Osteocyte (in vitro differentiated cells): ENCODE data around the gene PXMP4. TPM values are rescaled to one million over a fixed set of nuclear protein-coding genes. Genes with fewer than 3 reads are reported as not detected.

Experiments used
- DNase-seq: peaks from one replicate; pipeline ENCODE4 v3.0.0; 2021; ENCODE audit warnings: mixed read lengths; ENCODE audit not compliant: unreplicated experiment; ENCODE audit errors: extremely low spot score
- H3K27ac Mint-ChIP-seq: one replicate; pipeline ENCODE4 v1.8.0; 2021; ENCODE audit warnings: mild to moderate bottlenecking, mixed read lengths; ENCODE audit not compliant: unreplicated experiment
- H3K27me3 Mint-ChIP-seq: one replicate; pipeline ENCODE4 v1.8.0; 2021; ENCODE audit warnings: mixed read lengths; ENCODE audit not compliant: unreplicated experiment
- H3K36me3 Mint-ChIP-seq: one replicate; pipeline ENCODE4 v1.8.0; 2021; ENCODE audit warnings: mixed read lengths; ENCODE audit not compliant: unreplicated experiment
- H3K4me1 Mint-ChIP-seq: one replicate; pipeline ENCODE4 v1.8.0; 2021; ENCODE audit warnings: mixed read lengths; ENCODE audit not compliant: unreplicated experiment
- H3K4me3 Mint-ChIP-seq: one replicate; pipeline ENCODE4 v1.8.0; 2021; ENCODE audit warnings: mild to moderate bottlenecking, moderate library complexity, mixed read lengths; ENCODE audit not compliant: unreplicated experiment
- H3K9me3 Mint-ChIP-seq: one replicate; pipeline ENCODE4 v1.8.0; 2021; ENCODE audit warnings: mixed read lengths; ENCODE audit not compliant: unreplicated experiment
- total RNA-seq: library from RNA; stranded (reverse); gene quantifications from 2 replicates; pipeline ENCODE4 v1.2.1, GENCODE V29; 2021
- TF ChIP-seq, protein P1 (sequence below): fragments of 200-600 bp; sonication (generic); IDR thresholded peaks from 2 replicates; pipeline ENCODE4 v1.5.0; 2021; ENCODE audit warnings: antibody characterized with exemption, mild to moderate bottlenecking, moderate library complexity

The PXMP4 gene
- total RNA-seq, 1 donor from 2014 or later, result 3.4 TPM

DNA sequence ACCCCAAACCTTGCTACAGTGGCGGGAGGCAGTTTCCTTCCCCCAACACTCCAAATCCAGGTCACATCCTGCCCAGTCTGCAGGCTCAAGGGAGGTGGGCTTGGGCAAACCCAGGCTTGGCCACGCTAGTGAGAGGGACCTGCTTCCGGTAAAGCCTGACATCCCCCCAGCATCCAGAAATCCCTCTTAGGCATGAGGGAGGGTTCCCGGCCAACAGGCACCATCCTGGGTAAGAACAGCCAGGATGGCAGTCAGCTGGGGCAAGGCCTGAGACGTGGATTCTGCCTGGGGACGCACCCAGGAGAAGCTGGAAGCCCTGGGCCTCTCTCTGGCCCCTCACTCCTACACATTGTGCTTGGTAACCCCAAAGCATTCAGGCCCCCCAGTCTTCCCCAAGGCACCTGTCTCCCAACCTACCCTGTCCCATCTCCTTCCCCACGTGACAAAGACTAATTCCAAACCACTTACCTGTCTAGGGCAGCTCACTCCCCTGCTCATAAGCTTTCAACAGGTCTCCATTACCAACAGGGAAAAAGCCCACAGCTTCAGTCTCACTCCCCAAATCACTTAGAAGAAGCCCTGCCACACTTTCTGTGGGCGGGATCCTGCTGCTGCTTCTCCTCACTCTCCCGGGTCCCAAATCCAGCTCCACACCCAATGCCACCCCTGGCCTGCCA is 55.9 kb downstream of the PXMP4 start:
- Mint-ChIP-seq H3K36me3 (no peaks in the 10 kb centered on the region), H3K4me3 (peak overlapping the region; percentile 84), H3K4me1 (peaks cover 20% of the 10 kb centered on the region), H3K27ac (peak overlapping the region; percentile 83), H3K27me3 (no peaks in the 10 kb centered on the region), H3K9me3 (no peaks in the 10 kb centered on the region)
- no peak for DNase-seq
- TF ChIP-seq, protein P1, sequence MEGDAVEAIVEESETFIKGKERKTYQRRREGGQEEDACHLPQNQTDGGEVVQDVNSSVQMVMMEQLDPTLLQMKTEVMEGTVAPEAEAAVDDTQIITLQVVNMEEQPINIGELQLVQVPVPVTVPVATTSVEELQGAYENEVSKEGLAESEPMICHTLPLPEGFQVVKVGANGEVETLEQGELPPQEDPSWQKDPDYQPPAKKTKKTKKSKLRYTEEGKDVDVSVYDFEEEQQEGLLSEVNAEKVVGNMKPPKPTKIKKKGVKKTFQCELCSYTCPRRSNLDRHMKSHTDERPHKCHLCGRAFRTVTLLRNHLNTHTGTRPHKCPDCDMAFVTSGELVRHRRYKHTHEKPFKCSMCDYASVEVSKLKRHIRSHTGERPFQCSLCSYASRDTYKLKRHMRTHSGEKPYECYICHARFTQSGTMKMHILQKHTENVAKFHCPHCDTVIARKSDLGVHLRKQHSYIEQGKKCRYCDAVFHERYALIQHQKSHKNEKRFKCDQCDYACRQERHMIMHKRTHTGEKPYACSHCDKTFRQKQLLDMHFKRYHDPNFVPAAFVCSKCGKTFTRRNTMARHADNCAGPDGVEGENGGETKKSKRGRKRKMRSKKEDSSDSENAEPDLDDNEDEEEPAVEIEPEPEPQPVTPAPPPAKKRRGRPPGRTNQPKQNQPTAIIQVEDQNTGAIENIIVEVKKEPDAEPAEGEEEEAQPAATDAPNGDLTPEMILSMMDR, result no peak

DNA sequence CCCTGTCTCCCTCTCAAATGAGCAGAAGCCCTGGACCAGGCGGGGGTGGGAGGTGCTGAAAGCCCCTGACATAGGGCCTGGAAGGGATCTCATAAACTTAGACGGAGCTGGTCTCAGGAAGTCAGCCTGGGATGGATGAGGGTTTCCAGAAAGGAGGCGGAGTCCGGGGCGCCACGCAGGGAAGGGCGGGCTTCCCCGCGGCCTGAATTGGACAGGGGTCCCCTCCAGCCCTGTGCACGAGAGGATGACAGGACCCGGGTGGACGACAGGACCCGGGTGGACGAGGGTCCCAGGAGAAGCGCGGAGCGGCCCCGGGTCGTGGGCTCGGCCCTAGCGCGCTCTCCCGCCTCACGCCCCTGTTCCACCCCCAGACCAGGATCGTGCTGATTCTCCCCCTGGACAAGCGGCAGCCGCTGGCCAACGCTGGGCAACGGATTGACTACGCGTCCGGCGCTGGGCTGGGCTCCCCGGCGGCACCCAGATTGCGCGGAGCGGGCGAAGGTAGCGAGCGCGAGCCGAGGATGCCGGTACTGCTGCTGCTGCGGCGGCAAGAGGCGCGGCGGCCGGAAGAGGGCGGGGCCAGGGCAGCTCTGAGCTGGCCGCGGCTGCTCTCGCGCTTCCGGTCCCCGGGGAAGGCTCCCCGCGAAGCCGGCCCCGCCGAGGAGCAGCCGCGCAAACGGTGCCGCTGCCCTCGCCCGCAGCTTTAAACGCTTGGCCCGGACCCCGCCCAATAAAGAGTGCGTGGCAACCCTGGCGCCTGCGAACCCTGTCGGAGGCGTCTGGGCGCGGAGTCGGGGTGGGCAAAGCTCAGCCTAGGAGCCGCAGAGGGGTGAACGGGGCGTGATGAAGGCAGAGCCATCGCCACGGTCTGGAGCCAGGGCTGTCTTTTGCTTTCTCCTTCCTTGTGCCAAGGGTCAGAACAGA is 56.7 kb downstream of the PXMP4 start:
- peak overlapping the region; percentile 84 for H3K4me3 Mint-ChIP-seq

DNA sequence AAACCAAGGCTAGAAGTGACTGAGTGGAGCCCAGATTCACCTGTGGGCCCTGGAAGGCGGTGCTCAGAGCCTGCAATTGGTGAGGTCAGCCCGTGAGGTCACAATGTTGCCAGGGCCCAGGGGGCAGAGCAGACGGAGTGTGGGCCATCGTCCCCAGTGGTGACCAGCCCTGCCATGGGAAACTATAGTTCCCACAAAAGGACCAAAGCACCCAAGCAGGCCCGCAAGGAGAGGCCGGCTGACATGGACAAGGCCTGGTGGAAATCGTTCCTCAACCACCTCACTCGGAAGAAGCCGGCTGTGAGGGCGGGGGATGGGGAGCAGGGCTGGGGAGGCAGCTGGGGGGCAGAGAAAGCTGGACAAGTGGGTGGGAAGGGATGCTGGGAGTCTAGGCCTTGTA is 57.9 kb downstream of the PXMP4 start, which contains the start of gene C20orf144:
Gene C20orf144 (plus strand): TSS at position 156 of the 400 bp plus-strand sequence. CDS start 19 bp downstream, at position 175.
- H3K27me3 Mint-ChIP-seq, result no peaks in the 10 kb centered on the region
- DNase-seq, result no peak
- H3K4me3 Mint-ChIP-seq, result peak within 1 kb of the TSS; percentile 84

More for the DNA sequence above, 56.7 kb downstream of the PXMP4 start:
- TF ChIP-seq, protein P1, result no peak
- peaks cover 20% of the 10 kb centered on the region for H3K4me1 Mint-ChIP-seq
- H3K27me3 Mint-ChIP-seq, result no peaks in the 10 kb centered on the region
- no peaks in the 10 kb centered on the region for H3K9me3 Mint-ChIP-seq
- peaks cover 2% of the 10 kb centered on the region for H3K36me3 Mint-ChIP-seq
- peak; percentile 91 for DNase-seq
- peak overlapping the region; percentile 83 for H3K27ac Mint-ChIP-seq

DNA sequence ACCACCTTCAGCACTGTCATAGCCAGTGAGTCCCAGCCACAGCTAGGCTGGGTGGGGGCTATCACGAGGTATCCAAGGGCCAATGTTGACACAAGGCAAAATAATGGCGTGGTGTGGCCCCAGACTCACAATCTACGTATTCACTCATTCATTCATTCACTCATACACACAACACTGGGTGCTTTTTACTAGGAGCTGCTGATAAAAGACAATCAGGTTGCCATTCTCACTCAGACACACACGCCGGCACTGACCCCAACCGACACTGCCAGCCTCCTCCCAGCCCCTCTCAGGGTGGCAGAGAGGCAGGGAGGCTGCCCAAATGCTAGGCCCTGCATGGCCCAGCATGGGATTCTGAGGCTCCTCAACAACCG is 59.4 kb downstream of the PXMP4 start:
- H3K27ac Mint-ChIP-seq, result no peak overlapping the region
- no peaks in the 10 kb centered on the region for H3K27me3 Mint-ChIP-seq
- no peaks in the 10 kb centered on the region for H3K9me3 Mint-ChIP-seq
- H3K4me1 Mint-ChIP-seq, result peaks cover 15% of the 10 kb centered on the region
- H3K4me3 Mint-ChIP-seq, result no peak overlapping the region
- TF ChIP-seq, protein P1, result no peak
- no peak for DNase-seq
- peaks cover 2% of the 10 kb centered on the region for H3K36me3 Mint-ChIP-seq

More for the DNA sequence above, 57.9 kb downstream of the PXMP4 start, which contains the start of gene C20orf144:
- peak within 1 kb of the TSS; percentile 76 for H3K27ac Mint-ChIP-seq
- H3K36me3 Mint-ChIP-seq, result peaks cover 2% of the 10 kb centered on the region
- H3K4me1 Mint-ChIP-seq, result peaks cover 20% of the 10 kb centered on the region
- H3K9me3 Mint-ChIP-seq, result no peaks in the 10 kb centered on the region
- TF ChIP-seq, protein P1, result no peak
